H1 (cell line): ENCODE measurements around the gene LARP4B. TPM values are rescaled to one million over a fixed set of nuclear protein-coding genes. Genes with fewer than 3 reads are reported as not detected.

Experiments
- CTCF ChIA-PET: fragments of 300-600 bp; sonication (Branson Sonifier 250); formaldehyde crosslinking; loops from one replicate; lab custom pipeline; 2021; ENCODE audit not compliant: partially characterized antibody; lab: Charles Lee
- POLR2A ChIA-PET: fragments of 300-600 bp; sonication (Branson Sonifier 250); formaldehyde crosslinking; loops from one replicate; lab custom pipeline; 2021; ENCODE audit warnings: inconsistent platforms; ENCODE audit not compliant: partially characterized antibody; lab: Charles Lee
- DNase-seq, 2 experiments: peaks; one replicate each; pipeline versions ENCODE4 v3.0.0 to v3.0.0-alpha.2; 2010 to 2022; ENCODE audit warnings: low spot score in 2 of 2, low read depth in 1 of 2, mixed read lengths in 1 of 2
- FAIRE-seq: peaks from 2 replicates; lab custom pipeline; 2011; peaks lifted over from hg19 to GRCh38; lab: Jason Lieb, UNC
- H2AFZ ChIP-seq: 2 replicates; pipeline ENCODE4 v1.8.1; 2012; ENCODE audit warnings: low read length, inconsistent platforms
- H2AK5ac ChIP-seq: 2 replicates; pipeline ENCODE4 v1.6.1; 2013; ENCODE audit warnings: low read depth, low read length
- H2BK120ac ChIP-seq: replicated peaks from 2 replicates; pipeline ENCODE3; 2013; ENCODE audit warnings: low read depth, low read length, inconsistent platforms
- H2BK12ac ChIP-seq: 2 replicates; pipeline ENCODE4 v1.6.1; 2013; ENCODE audit warnings: low read depth, low read length
- H2BK15ac ChIP-seq: 2 replicates; pipeline ENCODE4 v1.6.1; 2013; ENCODE audit warnings: low read length
- H2BK20ac ChIP-seq: 2 replicates; pipeline ENCODE4 v1.6.1; 2013; ENCODE audit warnings: low read length
- H2BK5ac ChIP-seq: 2 replicates; pipeline ENCODE4 v1.6.1; 2013; ENCODE audit warnings: low read depth, low read length
- H3K14ac ChIP-seq: 2 replicates; pipeline ENCODE4 v1.6.1; 2013; ENCODE audit warnings: inconsistent platforms; ENCODE audit not compliant: insufficient read length
- H3K18ac ChIP-seq: 2 replicates; pipeline ENCODE4 v1.6.1; 2013; ENCODE audit warnings: low read length; ENCODE audit errors: extremely low read depth
- H3K23ac ChIP-seq: 2 replicates; pipeline ENCODE4 v1.6.1; 2013; ENCODE audit warnings: inconsistent platforms; ENCODE audit not compliant: insufficient read length
- H3K23me2 ChIP-seq: 2 replicates; pipeline ENCODE4 v1.6.1; 2013; ENCODE audit warnings: low read depth, low read length
- H3K27ac ChIP-seq: 2 replicates; pipeline ENCODE4 v1.6.1; 2011; ENCODE audit warnings: low read depth, low read length, inconsistent platforms
- H3K27me3 ChIP-seq, 4 experiments: replicated peaks in 1 of 4; 1 replicate in 1 of 4; 2 replicates in 3 of 4; pipeline versions ENCODE4 v1.6.1 to v1.8.1; 2011 to 2013; ENCODE audit warnings: low read length in 3 of 4, mild to moderate bottlenecking in 3 of 4, inconsistent platforms in 2 of 4, mixed read lengths in 2 of 4, moderate library complexity in 1 of 4; ENCODE audit not compliant: control insufficient read depth in 3 of 4, insufficient read depth in 3 of 4; ENCODE audit errors: extremely low read depth in 1 of 4
- H3K36me3 ChIP-seq, 4 experiments: 2 replicates each; pipeline versions ENCODE4 v1.6.1 to v1.8.1; 2011 to 2013; ENCODE audit warnings: mild to moderate bottlenecking in 4 of 4, low read length in 3 of 4, moderate library complexity in 2 of 4, control low read depth in 1 of 4, inconsistent platforms in 1 of 4; ENCODE audit not compliant: insufficient read depth in 4 of 4, control insufficient read depth in 2 of 4
- H3K4ac ChIP-seq: replicated peaks from 2 replicates; pipeline ENCODE3; 2013; ENCODE audit warnings: low read length, low read depth, mixed read lengths, inconsistent platforms; ENCODE audit not compliant: insufficient read length
- H3K4me1 ChIP-seq, 4 experiments: replicated peaks in 1 of 4; 1 replicate in 1 of 4; 2 replicates in 3 of 4; pipeline versions ENCODE4 v1.6.1 to v1.8.1; 2011 to 2013; ENCODE audit warnings: low read length in 3 of 4, inconsistent platforms in 2 of 4, mixed read lengths in 1 of 4; ENCODE audit not compliant: insufficient read depth in 4 of 4, control insufficient read depth in 3 of 4
- H3K4me2 ChIP-seq, 2 experiments: 2 replicates each; pipeline versions ENCODE4 v1.6.1 to v1.8.1; 2011 to 2013; ENCODE audit warnings: low read depth in 2 of 2, low read length in 2 of 2, control low read depth in 1 of 2, inconsistent platforms in 1 of 2, mild to moderate bottlenecking in 1 of 2; ENCODE audit not compliant: insufficient read depth in 1 of 2
- H3K4me3 ChIP-seq, 4 experiments: fragments of 200-600, 300-600 bp in 1 of 4; sonication (generic), shearing (Covaris generic), sonication (Bioruptor Twin) in 1 of 4; 2 replicates each; pipeline versions ENCODE4 v1.5.1 to v1.8.1; 2011 to 2016; ENCODE audit warnings: low read length in 4 of 4, low read depth in 3 of 4, control low read depth in 2 of 4, inconsistent platforms in 2 of 4, mild to moderate bottlenecking in 2 of 4, mixed read lengths in 1 of 4, moderate library complexity in 1 of 4; ENCODE audit not compliant: insufficient read depth in 2 of 4; ENCODE audit errors: extremely low read depth in 1 of 4
- H3K56ac ChIP-seq: replicated peaks from 2 replicates; pipeline ENCODE3; 2013; ENCODE audit warnings: low read depth, mild to moderate bottlenecking, mixed read lengths, low read length, inconsistent platforms; ENCODE audit not compliant: insufficient read length
- H3K79me1 ChIP-seq: 2 replicates; pipeline ENCODE4 v1.6.1; 2013; ENCODE audit warnings: low read depth, low read length, control low read depth
- H3K79me2 ChIP-seq, 2 experiments: 2 replicates each; pipeline versions ENCODE4 v1.6.1 to v1.8.1; 2012 to 2013; ENCODE audit warnings: low read length in 2 of 2, mild to moderate bottlenecking in 2 of 2, inconsistent platforms in 1 of 2; ENCODE audit not compliant: insufficient read depth in 2 of 2, control insufficient read depth in 1 of 2
- H3K9ac ChIP-seq, 4 experiments: replicated peaks in 1 of 4; 1 replicate in 1 of 4; 2 replicates in 3 of 4; pipeline versions ENCODE4 v1.6.1 to v1.8.1; 2011 to 2013; ENCODE audit warnings: low read depth in 3 of 4, low read length in 3 of 4, control low read depth in 2 of 4, mild to moderate bottlenecking in 2 of 4, moderate library complexity in 2 of 4, inconsistent platforms in 1 of 4; ENCODE audit errors: extremely low read depth in 1 of 4
- H3K9me3 ChIP-seq, 2 experiments: 2 replicates each; pipeline versions ENCODE4 v1.6.1 to v1.8.1; 2012 to 2013; ENCODE audit warnings: mild to moderate bottlenecking in 2 of 2, moderate library complexity in 2 of 2, control low read depth in 1 of 2, inconsistent platforms in 1 of 2, low read depth in 1 of 2, low read length in 1 of 2, mixed read lengths in 1 of 2; ENCODE audit not compliant: insufficient read depth in 2 of 2
- H4K20me1 ChIP-seq, 2 experiments: replicated peaks in 1 of 2; 2 replicates each; pipeline versions ENCODE3 to v1.8.1; 2011 to 2013; ENCODE audit warnings: inconsistent platforms in 2 of 2, low read length in 2 of 2, mild to moderate bottlenecking in 1 of 2; ENCODE audit not compliant: insufficient read depth in 2 of 2, control insufficient read depth in 1 of 2
- H4K5ac ChIP-seq: 2 replicates; pipeline ENCODE4 v1.6.1; 2013; ENCODE audit warnings: low read length, low read depth, mixed read lengths, inconsistent platforms; ENCODE audit not compliant: insufficient read length
- H4K8ac ChIP-seq: 2 replicates; pipeline ENCODE4 v1.8.0; 2013; ENCODE audit warnings: mild to moderate bottlenecking, moderate library complexity, low read length, inconsistent platforms; ENCODE audit not compliant: insufficient read depth; ENCODE audit errors: extremely low read depth
- H4K91ac ChIP-seq: replicated peaks from 2 replicates; pipeline ENCODE3; 2013; ENCODE audit warnings: low read length, mixed read lengths, inconsistent platforms; ENCODE audit not compliant: insufficient read length
- CBX8 ChIP-seq: fragments of 300-800, 300-1000 bp; sonication (generic); IDR thresholded peaks from 2 replicates; pipeline ENCODE4 v1.7.1; 2016; ENCODE audit warnings: low read depth, low read length, borderline replicate concordance
- HDAC2 ChIP-seq, 2 experiments: fragments of 300-600 bp in 1 of 2; sonication (generic) in 1 of 2; IDR thresholded peaks; 2 replicates each; pipeline ENCODE4 v1.6.1; 2011 to 2012; ENCODE audit warnings: low read depth in 2 of 2, low read length in 2 of 2, mild to moderate bottlenecking in 2 of 2, moderate library complexity in 2 of 2, borderline replicate concordance in 1 of 2, inconsistent platforms in 1 of 2
- HDAC6 ChIP-seq: IDR thresholded peaks from one replicate; pipeline ENCODE4 v1.7.1; 2012; ENCODE audit warnings: low read depth, mild to moderate bottlenecking, inconsistent platforms, low read length, moderate library complexity
- RFX5 ChIP-seq: IDR thresholded peaks from 2 replicates; pipeline ENCODE4 v1.6.1; 2011; ENCODE audit warnings: low read depth, low read length, improper control_type of control experiment, borderline replicate concordance
- RNF2 ChIP-seq: fragments of 200-900, 300-1000 bp; sonication (generic); IDR thresholded peaks from 2 replicates; pipeline ENCODE4 v1.7.1; 2016; ENCODE audit warnings: borderline replicate concordance, low read depth, mild to moderate bottlenecking, antibody characterized with exemption, low read length; ENCODE audit not compliant: poor library complexity, severe bottlenecking; ENCODE audit errors: missing control alignments
- TEAD4 ChIP-seq: IDR thresholded peaks from 2 replicates; pipeline ENCODE4 v1.6.1; 2012; ENCODE audit warnings: low read depth, low read length, inconsistent platforms, mixed read lengths
- WGBS, 2 experiments: shearing (Covaris generic) in 1 of 2; methylation state at CpG; one replicate each; pipeline versions ENCODE4 v1.1.6 to v1.1.7; 2013 to 2015; ENCODE audit warnings: low lambda C conversion rate in 2 of 2, mixed read lengths in 2 of 2, inconsistent platforms in 1 of 2, low coverage in 1 of 2, missing lambda C conversion rate in 1 of 2; ENCODE audit not compliant: insufficient replicate concordance in 2 of 2, insufficient coverage in 1 of 2, insufficient read length in 1 of 2; ENCODE audit errors: extremely low coverage in 1 of 2, missing lambda C conversion rate in 1 of 2; 5-methylcytosine and 5-hydroxymethylcytosine counted together
- polyA plus RNA-seq, 7 experiments: library from polyadenylated mRNA; depleted of rRNA in 3 of 7; stranded (reverse) in 5 of 7; unstranded in 2 of 7; fragments of >200 nt in 5 of 7; fragments of 200-250 nt in 2 of 7; gene quantifications; 1 replicate in 5 of 7; 2 replicates in 1 of 7; 4 replicates in 1 of 7; pipeline versions ENCODE4 v1.2.1 to v1.2.3, GENCODE V29; 2011 to 2013; ENCODE audit warnings: missing spikeins in 2 of 7, mixed read lengths in 2 of 7
- total RNA-seq: library from RNA; stranded (reverse); fragmentation: NEBNext Ultra II Directional; extraction: Animal tissue kit (Norgen Biotek cat#: 25700); gene quantifications from 2 replicates; pipeline ENCODE4 v1.2.1, GENCODE V29; 2021

LARP4B gene
- total and polyA plus RNA-seq, 2 of the 8 experiments (the other 6 are each of a cell fraction or from before 2014, with no cell fraction given): 20.1 to 78.6 TPM

GRCh38 chr10:916716-917415 is 14.6 kb downstream of the LARP4B start:
- no peak overlapping the region for H2BK5ac ChIP-seq

More at GRCh38 chr10:916716-917415, 14.6 kb downstream of the LARP4B start:
- Histone ChIP-seq H3K27ac (no peak overlapping the region), H2AK5ac (no peak overlapping the region), H3K4me3 (no peak overlapping the region), H3K27me3 (no peaks in the 10 kb centered on the region), H3K4me1 (no peaks in the 10 kb centered on the region), H3K79me2 (peaks cover 32 to 96% of the 10 kb centered on the region in 2 experiments), H3K4ac (no peak overlapping the region), H3K14ac (no peak overlapping the region), H3K56ac (no peak overlapping the region), H3K23me2 (no peaks in the 10 kb centered on the region), H4K91ac (no peak overlapping the region), H2BK120ac (no peak overlapping the region), H2BK20ac (no peak overlapping the region), H3K18ac (no peak overlapping the region), H4K8ac (no peak overlapping the region), H4K5ac (no peak overlapping the region), H3K4me2 (no peak overlapping the region), H3K23ac (no peak overlapping the region), H2BK12ac (no peak overlapping the region), H3K9me3 (no peaks in the 10 kb centered on the region), H3K79me1 (peaks cover 2% of the 10 kb centered on the region), H4K20me1 (peaks cover 3 to 19% of the 10 kb centered on the region in 2 experiments), H2AFZ (no peak overlapping the region), H2BK15ac (no peak overlapping the region), H3K36me3 (peaks cover 0 to under 1% (median 0%) of the 10 kb centered on the region in 4 experiments; a peak in 2 of 8 replicates), H3K9ac (no peak overlapping the region)
- ChIA-PET CTCF (interaction anchor here (0.9 kb wide), 1 partner anchor 105 kb away, joined by 3 read pairs; no protein-coding TSS in a partner anchor), POLR2A (interaction anchor here (0.6 to 0.9 kb wide), 2 partner anchors 9 to 419 kb away, joined by 3 read pairs; no protein-coding TSS in a partner anchor)
- 88% methylated on average over 7 of the region's 7 CpGs; no CpG with 5 or more reads in 1 of the 2 experiments for WGBS, 2 experiments
- no peak for DNase-seq
- FAIRE-seq: no peak
- no peak for TF ChIP-seq HDAC2 (IDR thresholded peaks at IDR 0.05; ENCODE audit: borderline replicate concordance in 1 of 2, low read depth in 2 of 2, low read length in 2 of 2)
- TF ChIP-seq RNF2: no peak
- TF ChIP-seq RFX5: no peak
- no peak for TF ChIP-seq CBX8
- TF ChIP-seq TEAD4: no peak
- no peak for TF ChIP-seq HDAC6
